Stimulated activated CD4-positive, alpha-beta T cell treated with anti-CD3 and anti-CD28 coated beads, TNF-alpha, amount 100 ng/mL, for 24 hours (primary cell): Measurements from ENCODE around the gene FAM50A.
"Not testable (repeated sequence)": the region's sequence is repeated elsewhere in the genome, so short reads cannot be mapped to it uniquely, and the experiment has no call there.

Source experiments
- DNase-seq, 3 experiments: peaks; one replicate each; pipeline ENCODE4 v3.0.0-alpha.2; 2020; ENCODE audit warnings: low read depth in 3 of 3

Gene FAM50A

GRCh38 chrX:154482786-154483185 lies 38.8 kb downstream of the FAM50A start:
- DNase-seq: no peak

GRCh38 chrX:154483325-154483724 lies 39.4 kb downstream of the FAM50A start:
- DNase-seq: no peak

DNA sequence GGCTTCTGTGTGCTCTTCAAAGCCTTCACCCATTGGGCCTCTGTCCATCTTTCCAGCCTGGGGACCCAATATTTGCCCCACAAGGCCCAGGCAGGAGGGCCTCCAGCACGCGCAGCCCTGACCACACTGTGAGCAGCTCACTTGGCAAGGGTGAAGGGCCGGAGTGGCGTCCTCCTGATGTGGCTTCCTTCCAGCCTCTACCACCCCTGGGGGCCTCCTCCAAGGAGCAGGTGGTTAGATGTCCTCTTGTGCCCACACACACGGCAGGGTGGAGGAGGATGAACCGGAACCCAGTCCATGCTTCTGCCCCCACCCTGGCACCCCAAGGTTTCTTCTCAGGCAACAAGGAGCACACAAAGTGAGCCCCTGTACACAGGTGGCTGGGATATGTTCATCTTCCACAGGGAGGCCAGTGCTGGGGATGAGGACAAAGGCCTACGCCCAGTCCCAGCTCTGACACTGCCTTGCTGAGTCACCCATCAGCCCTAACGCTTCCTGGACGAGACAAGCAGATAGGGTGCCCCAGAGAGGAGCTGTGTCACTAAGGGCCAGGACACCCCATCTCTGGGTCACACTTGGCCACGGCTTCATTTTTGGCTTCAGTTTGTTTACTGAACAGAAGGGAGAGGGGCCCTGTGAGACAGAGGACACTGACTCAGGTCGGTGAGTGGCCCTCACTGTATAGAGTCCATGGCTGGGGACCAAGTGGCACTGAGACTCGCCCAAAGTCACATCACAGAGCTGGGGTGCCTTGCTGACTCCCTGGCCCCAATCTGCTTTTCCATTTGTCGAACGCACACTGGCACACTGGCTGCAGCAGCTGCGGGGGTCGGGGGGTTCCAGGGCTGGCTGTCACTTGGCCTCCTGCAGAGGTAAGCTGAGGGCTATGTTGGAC lies 40.6 kb downstream of the FAM50A start:
- no peak for DNase-seq

DNA sequence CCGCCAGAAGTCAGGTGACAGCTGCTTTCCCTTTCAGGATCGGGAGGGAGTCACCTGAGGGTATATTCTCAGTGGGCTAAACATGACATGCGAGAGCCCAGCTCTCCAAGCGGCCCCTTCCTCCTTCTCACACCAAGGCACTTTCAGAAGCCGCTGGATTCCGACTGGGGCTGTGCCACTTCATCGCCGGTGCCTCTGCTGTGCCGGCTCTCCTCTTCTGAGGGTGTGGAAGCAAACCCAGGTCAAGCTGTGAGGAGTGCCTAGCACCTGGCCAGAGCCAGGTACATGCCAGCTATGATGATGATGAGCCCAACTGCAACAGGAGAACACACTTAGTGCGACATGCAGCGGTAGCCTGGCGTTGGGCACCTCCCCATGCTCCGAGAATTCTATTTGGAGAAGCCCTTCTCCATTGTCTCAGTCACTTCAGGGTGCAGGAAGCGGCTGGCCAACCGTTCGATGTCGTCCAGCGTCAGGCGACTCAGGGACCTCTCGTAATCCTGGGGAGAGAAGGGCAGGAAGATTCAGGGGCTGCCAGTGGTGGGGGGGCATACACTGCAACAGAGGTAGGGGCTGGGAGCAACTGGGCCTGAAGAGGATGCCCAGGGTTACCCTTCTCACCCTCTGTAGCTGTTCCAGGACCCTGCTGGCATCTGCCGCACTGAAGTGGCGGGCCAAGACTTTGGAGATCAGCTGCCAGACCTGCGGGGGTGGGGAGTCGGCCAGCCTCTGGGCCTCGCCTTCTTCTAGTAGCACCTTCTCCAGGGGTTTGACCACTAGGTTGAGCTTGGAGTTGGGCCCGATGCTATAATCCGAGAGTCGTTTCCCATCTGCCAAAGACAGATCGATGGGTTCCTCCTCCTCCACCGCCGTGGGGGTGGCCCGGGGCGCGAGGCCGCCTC lies 41.5 kb downstream of the FAM50A start:
- DNase-seq: no peak

GRCh38 chrX:154486052-154486395 lies 42.1 kb downstream of the FAM50A start:
- peak in 1 of 3 experiments; percentile 24 for DNase-seq

- DNase-seq: peak in 2 of 3 experiments; percentile 26 to 51
Observed at GRCh38 chrX:154486396-154487207, 42.7 kb downstream of the FAM50A start, which contains the start of gene UBL4A. Gene UBL4A (minus strand): TSS chrX:154486615. CDS start chrX:154486584, 31 bp downstream.

DNA sequence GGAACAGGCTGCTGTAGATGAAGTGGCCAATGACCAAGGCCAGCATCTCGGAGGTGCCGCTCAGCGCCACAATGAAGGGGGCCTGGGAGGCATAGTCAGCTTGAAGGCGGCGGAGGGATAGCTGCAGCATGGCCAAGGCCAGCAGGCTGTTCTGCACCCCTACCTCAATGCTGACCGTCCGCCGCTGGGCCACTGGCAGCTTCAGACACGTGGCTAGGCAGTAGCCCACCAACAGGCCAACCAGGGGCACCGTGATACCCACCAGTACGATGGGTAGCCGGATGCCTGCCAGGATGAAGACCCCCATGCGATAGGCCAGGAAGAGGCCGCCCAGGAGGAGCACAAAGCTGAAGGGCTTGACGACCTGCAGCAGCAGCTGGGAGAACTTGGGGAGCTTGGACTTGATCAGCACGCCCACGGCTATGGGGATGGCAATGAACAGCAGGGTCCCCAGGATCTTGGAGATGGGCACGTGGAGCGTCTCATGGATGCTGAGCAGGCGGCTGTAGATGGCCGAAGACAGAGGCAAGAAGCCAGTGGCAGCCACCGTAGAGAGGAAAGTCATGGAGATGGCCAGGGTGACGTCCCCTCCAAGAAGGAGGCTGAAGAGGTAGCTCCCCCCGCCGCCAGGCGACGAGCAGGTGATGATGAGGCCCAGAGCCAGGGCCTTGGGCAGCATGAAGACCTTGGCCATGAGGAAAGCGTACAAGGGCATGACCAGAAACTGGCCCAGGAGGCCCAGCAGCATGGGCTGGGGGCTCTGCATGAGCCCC lies 43.8 kb downstream of the FAM50A start:
- DNase-seq: no peak

- no peak for DNase-seq
Observed at GRCh38 chrX:154488336-154489075, 44.6 kb downstream of the FAM50A start.

DNA sequence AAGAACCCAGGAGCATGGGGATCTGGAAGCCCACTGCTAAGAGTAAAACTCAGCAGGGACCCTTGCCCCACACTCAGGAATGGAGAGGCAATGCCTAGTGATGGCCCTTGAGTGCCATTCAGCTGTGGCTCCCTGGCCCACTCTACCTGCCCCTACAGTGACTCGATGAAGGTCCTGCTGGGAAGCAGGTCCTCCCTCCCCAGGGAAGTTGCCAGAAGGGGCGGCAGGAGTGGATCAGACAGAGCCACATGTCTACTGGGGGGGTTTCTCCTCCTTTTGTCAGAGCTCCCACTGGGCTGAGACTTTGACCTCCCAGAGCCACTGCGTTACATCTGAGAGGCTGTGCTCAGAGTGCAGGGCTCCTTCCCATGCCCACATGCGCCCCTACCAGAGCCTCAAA lies 45.2 kb downstream of the FAM50A start:
- no peak for DNase-seq

DNA sequence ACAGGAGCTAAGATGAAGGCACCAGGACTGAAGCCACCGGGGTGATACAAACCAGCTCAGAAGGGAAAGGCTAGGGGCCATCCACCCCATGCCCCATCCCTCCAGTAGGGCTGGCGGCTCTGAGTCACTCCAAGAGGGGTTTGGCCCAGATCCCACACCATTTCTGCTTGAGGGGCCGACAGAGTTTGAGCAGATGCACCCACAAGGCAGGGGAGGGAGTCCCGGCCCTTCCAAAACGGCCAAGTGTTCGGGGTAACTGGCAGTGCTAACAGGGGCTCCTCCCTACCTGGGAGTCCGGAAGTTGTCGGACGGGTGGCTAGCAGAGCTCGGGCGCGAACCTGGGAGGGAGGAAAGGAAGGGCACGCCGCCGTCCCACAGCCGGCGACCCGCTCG lies 46.1 kb downstream of the FAM50A start:
- DNase-seq: no peak

- DNase-seq: peak; percentile 72 to 88 (median 73)
Observed at GRCh38 chrX:154490414-154491083, 46.6 kb downstream of the FAM50A start, which contains the start of gene SLC10A3. Gene SLC10A3 (minus strand): TSS chrX:154490629. CDS start chrX:154488940, 1,689 bp downstream.

DNA sequence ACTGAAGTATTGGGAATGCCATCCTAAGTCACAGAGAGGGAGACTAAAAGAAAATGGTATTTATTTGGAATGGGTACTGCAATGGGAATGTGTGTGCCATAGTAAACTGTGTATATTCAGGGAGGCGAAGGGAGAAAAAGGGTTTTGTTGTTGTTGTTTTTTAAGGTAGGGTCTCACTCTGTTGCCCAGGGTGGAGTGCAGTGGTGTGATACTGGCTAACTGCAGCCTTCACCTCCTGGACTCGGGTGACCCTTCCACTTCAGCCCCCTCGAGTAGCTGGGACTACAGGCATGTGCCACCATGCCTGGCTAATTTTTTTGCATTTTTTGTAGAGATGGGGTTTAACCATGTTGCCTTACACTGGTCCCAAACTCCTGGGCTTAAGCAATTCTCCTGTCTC lies 50.8 kb downstream of the FAM50A start:
- no peak for DNase-seq

DNA sequence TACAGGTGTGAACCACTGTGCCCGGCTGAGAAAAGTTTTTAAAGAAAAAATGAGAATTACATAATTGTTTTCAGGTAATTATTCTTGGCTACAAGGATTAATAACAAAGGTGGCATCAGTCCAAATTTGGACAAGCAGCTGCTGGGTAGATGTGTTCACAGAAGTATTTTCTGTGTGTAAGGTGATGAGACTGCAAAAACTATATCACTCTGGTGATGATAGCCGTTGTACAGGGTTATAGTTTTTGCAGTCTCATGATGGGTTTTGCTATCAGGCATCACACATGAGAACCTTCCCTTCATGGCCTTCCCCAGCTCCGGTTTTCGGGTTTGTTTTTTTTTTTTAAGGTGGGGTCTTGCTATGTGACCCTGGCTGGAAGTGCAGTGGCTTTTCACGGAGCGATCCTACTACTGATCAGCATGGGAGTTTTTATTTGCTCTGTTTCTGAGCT lies 51.6 kb downstream of the FAM50A start:
- DNase-seq: no peak

GRCh38 chrX:154496591-154497137 lies 52.7 kb downstream of the FAM50A start:
- not testable (repeated sequence) for DNase-seq
